Karpas-422 (cell line): ENCODE measurements around the gene OR4X1. TPM values are rescaled to one million over a fixed set of nuclear protein-coding genes. Genes with fewer than 3 reads are reported as not detected.
"Not testable (repeated sequence)": the region's sequence is repeated elsewhere in the genome, so short reads cannot be mapped to it uniquely, and the experiment has no call there.

Experiments used
- DNase-seq: peaks from one replicate; pipeline ENCODE4 v3.0.0-alpha.2; 2015
- H2AFZ ChIP-seq: fragments of 200-600 bp; sonication (generic); 2 replicates; pipeline ENCODE4 v1.6.1; 2014; ENCODE audit warnings: antibody characterized with exemption, low read length, mixed read lengths
- H3K27ac ChIP-seq: fragments of 200-600 bp; sonication (generic); 2 replicates; pipeline ENCODE4 v1.5.1; 2014; ENCODE audit warnings: mild to moderate bottlenecking, low read length, moderate library complexity
- H3K27me3 ChIP-seq: fragments of 200-600 bp; sonication (generic); 2 replicates; pipeline ENCODE4 v1.6.1; 2014; ENCODE audit warnings: low read length, mixed read lengths
- H3K36me3 ChIP-seq: fragments of 200-600 bp; sonication (generic); 2 replicates; pipeline ENCODE4 v1.6.1; 2014; ENCODE audit warnings: low read length, mixed read lengths; ENCODE audit not compliant: insufficient read depth
- H3K4me1 ChIP-seq: fragments of 200-600 bp; sonication (generic); 2 replicates; pipeline ENCODE4 v1.6.1; 2014; ENCODE audit warnings: mild to moderate bottlenecking, low read length, mixed read lengths
- H3K4me2 ChIP-seq: fragments of 200-600 bp; sonication (generic); 2 replicates; pipeline ENCODE4 v1.6.1; 2014; ENCODE audit warnings: low read length, low read depth, mild to moderate bottlenecking; ENCODE audit not compliant: poor library complexity, severe bottlenecking
- H3K4me3 ChIP-seq: fragments of 200-600 bp; sonication (generic); 2 replicates; pipeline ENCODE4 v1.5.1; 2014; ENCODE audit warnings: mild to moderate bottlenecking, antibody characterized with exemption, low read length, mixed read lengths
- H3K79me2 ChIP-seq: fragments of 200-600 bp; sonication (generic); 2 replicates; pipeline ENCODE4 v1.6.1; 2014; ENCODE audit warnings: mild to moderate bottlenecking, low read length, mixed read lengths
- H3K9ac ChIP-seq: fragments of 200-600 bp; sonication (generic); 2 replicates; pipeline ENCODE4 v1.6.0; 2014; ENCODE audit warnings: low read length
- H3K9me2 ChIP-seq: fragments of 200-600 bp; sonication (generic), shearing (Covaris generic); replicated peaks from 2 replicates; pipeline ENCODE4 v1.6.0; 2014; ENCODE audit warnings: mild to moderate bottlenecking, low read length, moderate library complexity; ENCODE audit not compliant: insufficient read depth
- H3K9me3 ChIP-seq: fragments of 300-700, 200-600 bp; sonication (generic); 2 replicates; pipeline ENCODE4 v1.6.1; 2014; ENCODE audit warnings: low read length, mixed read lengths
- H4K20me1 ChIP-seq: fragments of 200-600 bp; sonication (generic); 2 replicates; pipeline ENCODE4 v1.6.1; 2014; ENCODE audit warnings: mild to moderate bottlenecking, antibody characterized with exemption, low read length, low read depth; ENCODE audit not compliant: insufficient read depth
- total RNA-seq: library from RNA; depleted of rRNA; stranded (reverse); fragments of >200 nt; shearing (Covaris generic); gene quantifications from 2 replicates; pipeline ENCODE4 v1.2.3, GENCODE V29; 2014; ENCODE audit warnings: low replicate concordance; rRNA removed

OR4X1 gene
- total RNA-seq, 1 experiment from 2014 or later, result not detected

GRCh38 chr11:48261600-48261999, 2.1 kb upstream of the OR4X1 start:
- H3K4me3 ChIP-seq, result no peak overlapping the region
- no peaks in the 10 kb centered on the region for H3K9me2 ChIP-seq
- H3K9ac ChIP-seq, result no peak overlapping the region

GRCh38 chr11:48270621-48271020, 7.0 kb downstream of the OR4X1 start:
- no peak for DNase-seq
- Histone ChIP-seq H3K27ac (no peak overlapping the region), H4K20me1 (no peaks in the 10 kb centered on the region)

More at GRCh38 chr11:48261600-48261999, 2.1 kb upstream of the OR4X1 start:
- H3K27ac ChIP-seq, result no peak overlapping the region
- no peaks in the 10 kb centered on the region for H3K9me3 ChIP-seq
- no peak overlapping the region for H3K4me2 ChIP-seq
- no peaks in the 10 kb centered on the region for H4K20me1 ChIP-seq
- no peak for DNase-seq
- H2AFZ ChIP-seq, result no peak overlapping the region
- H3K4me1 ChIP-seq, result no peaks in the 10 kb centered on the region
- H3K79me2 ChIP-seq, result no peaks in the 10 kb centered on the region
- H3K27me3 ChIP-seq, result no peaks in the 10 kb centered on the region
- H3K36me3 ChIP-seq, result no peaks in the 10 kb centered on the region

GRCh38 chr11:48272606-48273005, 8.9 kb downstream of the OR4X1 start:
- no peaks in the 10 kb centered on the region for H3K27me3 ChIP-seq
- H3K4me2 ChIP-seq, result no peak overlapping the region
- H3K9ac ChIP-seq, result no peak overlapping the region
- no peaks in the 10 kb centered on the region for H3K4me1 ChIP-seq
- H4K20me1 ChIP-seq, result no peaks in the 10 kb centered on the region
- no peaks in the 10 kb centered on the region for H3K36me3 ChIP-seq
- no peak for DNase-seq
- no peaks in the 10 kb centered on the region for H3K9me2 ChIP-seq
- H3K27ac ChIP-seq, result no peak overlapping the region
- H3K4me3 ChIP-seq, result no peak overlapping the region
- no peak overlapping the region for H2AFZ ChIP-seq
- no peaks in the 10 kb centered on the region for H3K79me2 ChIP-seq
- H3K9me3 ChIP-seq, result no peaks in the 10 kb centered on the region

More at GRCh38 chr11:48270621-48271020, 7.0 kb downstream of the OR4X1 start:
- Histone ChIP-seq H3K36me3 (no peaks in the 10 kb centered on the region), H3K9me2 (no peaks in the 10 kb centered on the region), H3K79me2 (no peaks in the 10 kb centered on the region), H3K4me1 (no peaks in the 10 kb centered on the region), H3K4me3 (no peak overlapping the region), H3K9me3 (no peaks in the 10 kb centered on the region), H2AFZ (no peak overlapping the region), H3K27me3 (no peaks in the 10 kb centered on the region), H3K9ac (no peak overlapping the region), H3K4me2 (no peak overlapping the region)

- Histone ChIP-seq H3K4me2 (no peak within 1 kb of the TSS), H3K4me1 (no peaks in the 10 kb centered on the region), H3K36me3 (no peaks in the 10 kb centered on the region), H3K27me3 (no peaks in the 10 kb centered on the region), H3K4me3 (no peak within 1 kb of the TSS), H3K9me2 (no peaks in the 10 kb centered on the region), H3K27ac (no peak within 1 kb of the TSS), H3K79me2 (no peaks in the 10 kb centered on the region), H4K20me1 (no peaks in the 10 kb centered on the region), H3K9ac (no peak within 1 kb of the TSS), H2AFZ (no peak within 1 kb of the TSS), H3K9me3 (no peaks in the 10 kb centered on the region)
- DNase-seq, result no peak
Observed at GRCh38 chr11:48305923-48306322, 42.3 kb downstream of the OR4X1 start, which contains the start of gene OR4S1. Gene OR4S1, plus strand, starts transcription at chr11:48306223. Its CDS starts 0 bp downstream, at chr11:48306223.

GRCh38 chr11:48307760-48308386, 44.2 kb downstream of the OR4X1 start:
- no peak overlapping the region for H3K9ac ChIP-seq
- no peaks in the 10 kb centered on the region for H3K4me1 ChIP-seq
- peak; percentile 93 for DNase-seq
- no peak overlapping the region for H2AFZ ChIP-seq
- H3K9me2 ChIP-seq, result no peaks in the 10 kb centered on the region
- H3K4me3 ChIP-seq, result no peak overlapping the region
- no peaks in the 10 kb centered on the region for H3K27me3 ChIP-seq
- no peak overlapping the region for H3K27ac ChIP-seq
- H3K36me3 ChIP-seq, result no peaks in the 10 kb centered on the region
- H3K79me2 ChIP-seq, result no peaks in the 10 kb centered on the region
- no peaks in the 10 kb centered on the region for H3K9me3 ChIP-seq
- no peak overlapping the region for H3K4me2 ChIP-seq
- H4K20me1 ChIP-seq, result no peaks in the 10 kb centered on the region

- H3K27me3 ChIP-seq, H3K4me2 ChIP-seq, H2AFZ ChIP-seq, H3K4me3 ChIP-seq, H3K79me2 ChIP-seq, H3K9me3 ChIP-seq, H3K9me2 ChIP-seq, H3K9ac ChIP-seq, H4K20me1 ChIP-seq, DNase-seq, H3K27ac ChIP-seq, H3K4me1 ChIP-seq, H3K36me3 ChIP-seq: not testable (repeated sequence)
Observed at GRCh38 chr11:48313590-48313989, 49.9 kb downstream of the OR4X1 start.

Other genes with a start within 250 kb of the OR4X1 start
- gene OR4B1, start 47.1 kb upstream of the OR4X1 start, total RNA-seq, result not detected in 2 replicates
- gene OR4X2, start 18.8 kb upstream of the OR4X1 start, total RNA-seq, result not detected in 2 replicates
- gene OR4S1, start 42.4 kb downstream of the OR4X1 start, total RNA-seq, result not detected in 2 replicates
- not detected in 2 replicates for gene OR4C3, start 61.1 kb downstream of the OR4X1 start, total RNA-seq
- not detected in 2 replicates for gene OR4C5, start 102.6 kb downstream of the OR4X1 start, total RNA-seq
- not detected in 2 replicates for gene OR4A47, start 224.9 kb downstream of the OR4X1 start, total RNA-seq